ENCODE data around the gene RTF1.
A peak's percentile ranks its signal among the peaks of the same experiment; 100 is the strongest.
"Not testable (repeated sequence)": the region's sequence is repeated elsewhere in the genome, so short reads cannot be mapped to it uniquely, and the experiment has no call there.

RTF1 gene

GRCh38 chr15:41438206-41438605 is 21.3 kb downstream of the RTF1 start:
- DNase-seq = no peak

DNA sequence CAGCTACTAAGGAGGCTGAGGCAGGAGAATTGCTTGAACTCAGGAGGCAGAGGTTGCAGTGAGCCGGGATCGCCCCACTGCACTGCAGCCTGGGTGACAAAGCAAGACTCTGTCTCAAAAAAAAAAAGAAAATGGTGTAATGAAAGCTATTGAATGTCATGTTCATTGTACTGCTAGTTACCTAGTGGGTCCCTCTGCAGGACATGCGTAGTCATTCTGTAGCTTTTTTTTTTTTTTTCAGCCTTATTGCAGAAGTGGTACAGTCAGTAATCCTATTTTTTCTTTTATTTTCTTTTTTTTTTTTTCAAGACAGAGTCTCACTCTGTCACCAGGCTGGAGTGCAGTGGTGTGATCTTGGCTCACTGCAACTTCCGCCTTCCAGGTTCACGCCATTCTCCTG is 21.9 kb downstream of the RTF1 start:
- DNase-seq = not testable (repeated sequence)

- no peak for DNase-seq
Observed at GRCh38 chr15:41443275-41443674, 26.4 kb downstream of the RTF1 start.

DNA sequence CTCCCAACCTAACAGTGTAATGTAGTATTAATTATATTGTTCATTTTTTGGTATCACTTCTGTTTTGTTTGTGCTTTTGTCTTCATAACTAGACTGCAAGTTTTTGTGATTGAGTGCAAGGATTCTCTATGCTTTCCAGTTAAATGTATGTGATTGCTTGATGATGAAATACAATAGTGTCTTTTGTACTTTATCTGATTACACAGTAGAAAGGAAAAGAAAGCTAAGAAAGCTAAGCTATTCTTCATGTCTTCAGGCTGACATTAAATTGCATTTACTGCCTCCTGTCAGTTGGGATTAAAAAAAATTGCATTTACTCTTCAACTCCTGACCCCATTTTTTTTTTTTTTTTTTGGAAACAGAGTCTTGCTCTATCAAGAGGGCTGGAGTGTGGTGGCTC is 28.5 kb downstream of the RTF1 start:
- DNase-seq = no peak

- no peak for DNase-seq
Observed at GRCh38 chr15:41462084-41462795, 45.3 kb downstream of the RTF1 start.

DNA sequence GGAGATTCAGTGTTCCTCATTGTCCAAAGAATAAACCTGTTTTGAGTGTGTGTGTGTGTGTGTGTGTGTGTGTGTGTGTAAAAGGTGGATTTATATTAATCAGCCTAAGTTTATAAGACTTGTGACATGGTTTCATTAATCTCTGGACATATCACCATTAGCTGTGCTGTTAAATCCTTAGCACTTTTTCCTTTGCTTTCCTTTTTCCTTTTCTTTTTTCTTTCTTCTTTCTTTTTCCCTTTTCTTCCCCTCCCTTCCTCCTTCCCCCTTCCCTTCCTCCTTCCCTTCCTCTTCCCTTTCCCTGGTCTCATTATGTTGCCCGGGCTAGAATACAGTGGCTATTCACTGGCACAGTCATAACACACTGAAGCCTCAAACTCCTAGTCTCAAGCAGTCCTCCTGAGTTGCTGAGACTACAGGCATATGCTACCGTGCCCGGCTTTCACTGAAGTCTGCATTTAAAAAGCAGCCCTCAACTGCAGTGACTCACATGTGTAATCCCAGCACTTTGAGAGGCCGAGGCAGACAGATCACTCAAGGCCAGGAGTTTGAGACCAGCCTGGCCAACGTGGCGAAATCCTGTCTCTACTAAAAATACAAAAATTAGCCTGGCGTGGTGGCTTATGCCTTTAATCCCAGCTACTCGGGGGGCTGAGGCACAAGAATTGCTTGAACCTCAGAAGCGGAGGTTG is 48.1 kb downstream of the RTF1 start:
- DNase-seq = no peak

GRCh38 chr15:41465822-41466421 is 49.0 kb downstream of the RTF1 start:
- peak in 1 of 2 donors; percentile 33 for DNase-seq

GRCh38 chr15:41466711-41467110 is 49.8 kb downstream of the RTF1 start:
- DNase-seq = no peak

GRCh38 chr15:41469644-41470043 is 52.7 kb downstream of the RTF1 start:
- DNase-seq = not testable (repeated sequence)

- DNase-seq = no peak
Observed at GRCh38 chr15:41473418-41473817, 56.5 kb downstream of the RTF1 start.

DNA sequence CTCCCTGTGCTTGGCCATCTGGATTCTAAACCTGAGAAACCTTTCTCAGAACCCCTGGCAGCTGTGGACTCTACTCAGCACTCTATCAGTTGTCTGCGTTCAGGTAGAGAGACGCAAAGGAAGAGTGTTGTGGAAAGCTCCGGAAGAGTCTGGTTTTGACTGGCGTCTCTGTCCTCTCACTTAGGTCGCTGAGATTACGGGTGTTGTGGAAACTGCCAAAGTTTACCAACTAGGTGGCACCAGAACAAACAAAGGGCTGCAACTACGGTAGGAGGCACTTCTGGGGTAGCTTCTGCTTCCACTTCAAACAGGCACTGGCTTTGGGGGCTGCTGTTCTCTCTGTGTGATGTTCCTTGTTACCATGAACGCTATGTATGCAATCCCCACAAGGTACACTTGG is 57.5 kb downstream of the RTF1 start:
- no peak for DNase-seq

DNA sequence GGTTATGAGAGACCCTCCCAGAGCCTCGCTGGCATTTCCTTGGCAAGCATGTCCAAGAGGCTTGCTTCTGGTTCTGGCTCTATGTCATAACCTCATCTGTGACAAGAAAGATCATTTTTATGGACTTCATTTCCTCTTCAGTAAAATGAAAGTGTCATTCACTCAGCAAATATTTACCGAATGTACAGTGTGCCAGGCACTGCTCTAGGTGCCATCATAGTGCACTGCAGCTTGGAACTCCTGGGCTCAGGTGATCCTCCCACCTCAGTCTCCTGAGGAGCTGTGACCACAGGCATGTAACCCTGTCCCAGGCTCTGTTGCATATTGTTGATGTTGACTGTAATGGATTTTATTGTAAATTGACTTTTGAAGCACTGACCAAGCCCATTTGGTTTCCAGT is 58.0 kb downstream of the RTF1 start:
- DNase-seq = no peak

GRCh38 chr15:41476416-41477048 is 59.6 kb downstream of the RTF1 start:
- DNase-seq = no peak

- no peak for DNase-seq
Observed at GRCh38 chr15:41480396-41481140, 63.7 kb downstream of the RTF1 start.

DNA sequence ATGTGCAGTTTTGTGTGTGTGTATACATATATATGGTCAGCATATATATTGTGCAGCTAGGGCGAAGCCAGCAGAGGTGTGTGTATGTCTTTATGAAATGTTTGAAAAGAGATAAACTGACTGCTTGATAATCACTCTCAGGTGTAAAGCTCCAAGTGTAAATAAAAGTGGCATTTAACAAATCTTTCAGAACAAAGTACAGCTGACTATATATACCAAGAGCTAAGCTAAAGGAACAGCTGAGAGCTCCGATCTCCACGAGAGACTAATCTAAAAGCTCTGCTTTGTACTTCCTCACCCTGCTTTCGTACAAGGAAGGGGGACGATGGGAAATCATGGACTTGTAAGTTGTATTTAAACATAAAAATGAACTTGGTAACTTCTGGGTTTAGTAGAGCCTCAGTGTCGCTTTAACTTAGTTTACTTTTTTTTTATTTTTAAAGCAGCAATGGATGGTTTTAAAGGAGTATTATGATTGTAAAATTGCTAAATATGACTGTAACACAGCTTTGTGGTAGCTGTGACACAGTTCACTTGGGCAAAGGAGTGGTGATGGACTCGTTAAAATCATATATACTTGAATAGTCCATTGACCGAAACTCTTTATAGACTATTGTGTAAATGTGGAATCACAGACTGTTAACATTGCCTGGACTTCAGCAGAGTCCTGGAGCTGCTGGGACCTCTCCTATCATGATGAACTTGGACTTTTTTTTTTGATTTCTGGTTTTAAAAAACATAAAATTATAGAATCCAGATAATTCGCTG is 65.4 kb downstream of the RTF1 start:
- DNase-seq = no peak

- DNase-seq = no peak
Observed at GRCh38 chr15:41483115-41483514, 66.2 kb downstream of the RTF1 start.

DNA sequence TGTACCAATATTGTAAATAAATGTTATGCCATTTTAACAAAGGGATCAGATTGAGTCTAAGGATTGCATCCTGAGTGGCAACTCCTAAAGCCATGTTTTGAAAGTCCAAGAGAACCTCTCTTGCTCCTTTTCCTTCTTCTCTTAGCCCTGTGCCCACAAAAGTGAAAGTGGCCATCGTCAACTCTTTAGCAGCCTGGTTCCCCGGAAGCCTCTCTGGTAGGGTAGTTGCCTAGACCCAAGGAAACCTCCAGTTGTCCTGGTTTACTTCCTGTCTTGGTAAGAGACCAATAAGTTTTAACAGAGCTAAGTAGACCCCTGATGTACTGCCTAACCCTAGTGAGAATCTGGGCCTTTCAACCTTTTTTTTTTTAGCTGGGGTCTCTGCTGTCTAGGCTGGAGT is 66.6 kb downstream of the RTF1 start:
- DNase-seq = no peak

GRCh38 chr15:41484937-41485625 is 68.2 kb downstream of the RTF1 start:
- DNase-seq = no peak

GRCh38 chr15:41486286-41486685 is 69.4 kb downstream of the RTF1 start:
- DNase-seq = no peak

DNA sequence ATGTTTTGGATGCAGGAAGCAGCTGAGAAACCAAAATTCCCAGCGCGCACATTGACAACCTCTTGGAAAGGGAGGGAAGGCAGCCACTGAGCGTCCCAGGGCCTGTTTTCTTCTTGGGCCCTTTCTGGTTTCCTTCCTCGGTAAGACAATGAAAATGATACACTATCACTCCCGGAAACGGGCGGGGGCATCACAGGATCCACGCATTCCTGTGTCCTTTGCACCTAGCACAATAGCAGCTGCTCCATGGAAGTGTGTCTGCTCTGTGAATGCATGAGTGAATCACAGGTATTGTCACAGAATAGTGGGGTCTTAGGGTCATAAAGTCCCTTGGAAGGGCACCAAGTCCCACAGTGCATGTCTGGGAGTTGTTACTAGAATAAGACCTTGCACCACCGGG is 70.5 kb downstream of the RTF1 start:
- DNase-seq = no peak

GRCh38 chr15:41487802-41488201 is 70.9 kb downstream of the RTF1 start:
- DNase-seq = no peak

- no peak for DNase-seq
Observed at GRCh38 chr15:41489641-41490040, 72.7 kb downstream of the RTF1 start.

Data from hippocampal formation (tissue), 2 donors.